GM06990 (cell line): ENCODE measurements around the gene ANAPC1.
"Not testable (repeated sequence)": the region's sequence is repeated elsewhere in the genome, so short reads cannot be mapped to it uniquely, and the experiment has no call there.

Source experiments
- DNase-seq: peaks from one replicate; pipeline ENCODE4 v3.0.0-alpha.2; 2011; ENCODE audit not compliant: insufficient read length; ENCODE audit errors: extremely low read depth
- H3K27me3 ChIP-seq: replicated peaks from 2 replicates; pipeline ENCODE4 v1.6.0; 2011; ENCODE audit warnings: low read length; ENCODE audit not compliant: control insufficient read depth, insufficient read depth
- H3K36me3 ChIP-seq: 2 replicates; pipeline ENCODE4 v1.5.1; 2011; ENCODE audit warnings: low read length; ENCODE audit not compliant: control insufficient read depth, insufficient read depth
- H3K4me3 ChIP-seq: replicated peaks from 2 replicates; pipeline ENCODE4 v1.5.1; 2011; ENCODE audit warnings: low read depth, mild to moderate bottlenecking, control low read depth, low read length

ANAPC1 gene

GRCh38 chr2:111830479-111830878 lies 53.5 kb downstream of the ANAPC1 start:
- not testable (repeated sequence) for H3K36me3 ChIP-seq, H3K4me3 ChIP-seq, H3K27me3 ChIP-seq, DNase-seq

DNA sequence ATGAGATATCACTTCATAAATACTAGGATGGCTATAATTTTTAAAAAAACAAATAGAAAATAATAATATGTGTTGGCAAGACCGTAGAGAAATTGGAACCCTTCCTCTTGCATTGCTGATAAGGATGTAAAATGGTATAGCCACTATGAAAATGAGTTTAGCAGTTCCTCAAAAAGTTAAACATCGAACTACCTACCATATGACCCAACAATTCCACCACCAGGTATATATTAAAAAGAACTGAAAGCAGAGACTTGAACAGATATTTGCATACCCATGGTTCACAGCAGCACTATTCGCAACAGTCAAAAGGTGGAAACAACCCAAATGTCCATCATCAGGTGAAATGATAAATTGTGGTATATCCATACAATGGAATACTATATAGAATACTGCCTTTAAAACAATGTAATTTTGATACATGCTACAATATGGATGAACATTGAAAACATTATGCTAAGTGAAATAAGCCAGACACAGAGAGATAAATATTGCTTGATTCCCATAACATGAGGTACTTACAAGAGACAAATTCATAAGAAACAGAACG lies 55.7 kb downstream of the ANAPC1 start:
- DNase-seq, H3K27me3 ChIP-seq, H3K36me3 ChIP-seq, H3K4me3 ChIP-seq: not testable (repeated sequence)

DNA sequence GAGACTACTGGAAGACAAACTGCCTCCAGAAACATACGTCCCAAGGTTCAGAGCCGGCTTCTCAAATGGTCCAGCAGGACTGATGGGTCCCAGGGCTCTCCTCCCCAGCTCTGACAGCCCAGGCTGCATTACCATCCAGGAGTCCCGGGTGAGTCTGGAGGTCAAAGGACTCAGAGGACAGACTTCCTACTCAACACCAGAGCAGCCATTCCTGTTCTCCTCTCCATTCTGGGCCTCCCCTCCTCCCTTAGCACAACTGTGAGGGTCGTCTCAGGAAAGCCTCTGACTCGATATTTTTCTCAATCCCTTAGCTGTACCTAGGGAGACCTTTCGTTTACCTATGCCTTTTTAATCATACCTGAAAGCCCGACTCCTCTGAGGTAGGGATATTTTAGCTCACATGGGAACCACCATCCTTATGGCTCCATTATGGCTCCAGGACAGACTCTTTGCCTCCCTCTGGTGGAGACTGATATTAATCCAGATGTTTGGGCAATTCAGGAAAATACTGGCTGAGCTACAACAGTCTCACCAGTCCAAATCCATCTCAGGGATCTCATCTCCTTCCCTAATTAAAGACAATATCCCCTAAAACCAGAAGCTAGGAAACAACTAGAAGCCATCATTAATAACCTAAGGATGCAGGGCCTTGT lies 70.9 kb downstream of the ANAPC1 start:
- H3K4me3 ChIP-seq, H3K36me3 ChIP-seq, DNase-seq, H3K27me3 ChIP-seq: not testable (repeated sequence)

- H3K27me3 ChIP-seq, H3K4me3 ChIP-seq, DNase-seq, H3K36me3 ChIP-seq: not testable (repeated sequence)
Observed at GRCh38 chr2:111790633-111791032, 93.4 kb downstream of the ANAPC1 start.

GRCh38 chr2:111784081-111784480 lies 99.9 kb downstream of the ANAPC1 start:
- H3K27me3 ChIP-seq, DNase-seq, H3K4me3 ChIP-seq, H3K36me3 ChIP-seq: not testable (repeated sequence)

GRCh38 chr2:111782195-111782594 lies 101.8 kb downstream of the ANAPC1 start:
- DNase-seq, H3K27me3 ChIP-seq, H3K36me3 ChIP-seq, H3K4me3 ChIP-seq: not testable (repeated sequence)

DNA sequence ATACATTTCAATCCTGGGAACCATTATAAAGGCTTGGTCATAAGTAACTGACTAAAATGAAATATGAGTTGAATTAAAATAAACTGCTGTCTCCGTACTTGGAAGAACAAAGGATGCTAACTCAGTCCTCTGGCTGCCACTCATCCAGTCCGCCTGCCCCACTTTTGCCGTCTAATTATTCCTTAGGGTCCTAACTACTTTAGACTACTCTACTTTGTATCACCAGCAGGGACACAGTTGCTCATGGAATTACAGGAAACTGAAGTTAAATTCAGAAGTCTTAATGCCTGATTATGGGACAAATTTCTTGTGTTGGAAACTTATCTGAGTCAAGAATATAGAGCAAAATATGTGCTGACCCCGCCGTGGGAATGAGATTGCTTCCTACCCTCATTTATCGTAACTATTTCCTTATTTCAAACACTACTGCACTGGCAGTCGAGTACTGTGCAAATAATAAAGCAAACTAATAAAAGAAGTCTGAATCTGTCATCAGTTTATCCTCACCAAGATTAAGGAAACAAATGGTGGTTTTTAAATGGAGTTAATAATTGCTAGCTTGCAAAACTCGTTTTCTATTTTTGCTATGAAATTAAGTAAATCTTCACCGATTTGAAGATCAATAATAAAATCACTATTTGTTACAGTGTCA lies 102.4 kb downstream of the ANAPC1 start:
- H3K36me3 ChIP-seq, H3K27me3 ChIP-seq, DNase-seq, H3K4me3 ChIP-seq: not testable (repeated sequence)

DNA sequence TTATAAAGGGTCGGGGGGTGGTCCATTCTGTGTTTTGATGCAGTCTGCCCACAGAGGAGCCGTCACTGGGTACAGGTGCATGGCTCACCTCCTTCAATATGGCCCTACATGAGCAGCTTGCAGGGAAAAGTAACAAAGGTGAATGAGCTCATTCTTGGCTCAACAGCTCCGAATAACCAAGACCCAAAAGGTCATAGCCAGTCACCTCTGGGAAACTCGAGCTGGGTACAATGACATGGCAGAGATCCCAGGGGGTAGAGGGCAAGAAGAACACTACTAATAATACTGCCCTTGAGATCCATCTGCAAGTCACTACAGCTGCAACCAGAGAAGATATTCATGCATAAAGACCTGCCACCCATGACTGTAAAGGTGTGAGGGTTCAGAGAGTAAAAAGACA lies 106.8 kb downstream of the ANAPC1 start:
- H3K4me3 ChIP-seq, DNase-seq, H3K36me3 ChIP-seq, H3K27me3 ChIP-seq: not testable (repeated sequence)

DNA sequence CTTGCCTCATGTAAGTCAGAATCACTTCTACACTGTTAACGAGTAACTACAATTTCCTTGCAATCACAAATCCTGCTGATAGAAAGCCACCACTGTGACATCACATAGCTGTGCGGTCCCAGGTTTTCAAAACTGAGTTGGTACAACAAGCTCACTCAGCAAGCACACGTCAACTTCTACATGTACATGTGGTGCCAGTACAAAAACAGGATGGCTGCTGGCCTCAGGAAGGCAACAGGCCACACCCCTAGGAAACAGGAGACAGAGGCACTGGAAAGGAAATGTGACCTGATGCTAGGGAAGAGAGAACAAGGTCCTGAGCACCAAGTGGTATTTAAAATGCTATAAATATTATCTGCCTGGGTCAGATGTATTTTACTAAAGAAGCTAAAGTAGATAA lies 107.7 kb downstream of the ANAPC1 start:
- H3K4me3 ChIP-seq, H3K27me3 ChIP-seq, H3K36me3 ChIP-seq, DNase-seq: not testable (repeated sequence)

DNA sequence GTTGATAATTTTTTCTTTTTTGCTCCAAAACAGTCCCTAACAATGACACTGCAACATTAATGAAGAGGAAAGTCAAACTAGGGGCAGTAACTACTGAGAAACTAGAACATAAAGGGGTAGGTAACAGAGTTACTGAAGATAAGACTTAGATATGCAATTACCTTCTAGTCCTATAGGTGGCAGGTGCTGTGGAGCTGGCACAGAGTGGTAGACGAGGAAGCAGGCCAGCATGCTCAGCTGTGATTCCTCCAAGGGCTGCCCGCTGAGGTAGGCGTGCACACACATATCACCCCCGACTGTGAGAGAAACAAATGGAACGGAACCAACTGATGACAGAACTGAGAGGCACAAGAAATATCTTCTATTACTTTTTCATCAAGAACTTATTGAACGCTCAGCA lies 111.8 kb downstream of the ANAPC1 start:
- not testable (repeated sequence) for DNase-seq, H3K4me3 ChIP-seq, H3K36me3 ChIP-seq

GRCh38 chr2:111770916-111771658 lies 112.9 kb downstream of the ANAPC1 start:
- not testable (repeated sequence) for H3K36me3 ChIP-seq, H3K4me3 ChIP-seq, DNase-seq, H3K27me3 ChIP-seq

More for the DNA sequence above, 111.8 kb downstream of the ANAPC1 start:
- not testable (repeated sequence) for H3K27me3 ChIP-seq

- DNase-seq, H3K27me3 ChIP-seq, H3K4me3 ChIP-seq, H3K36me3 ChIP-seq: not testable (repeated sequence)
Observed at GRCh38 chr2:111768266-111769190, 115.5 kb downstream of the ANAPC1 start.

DNA sequence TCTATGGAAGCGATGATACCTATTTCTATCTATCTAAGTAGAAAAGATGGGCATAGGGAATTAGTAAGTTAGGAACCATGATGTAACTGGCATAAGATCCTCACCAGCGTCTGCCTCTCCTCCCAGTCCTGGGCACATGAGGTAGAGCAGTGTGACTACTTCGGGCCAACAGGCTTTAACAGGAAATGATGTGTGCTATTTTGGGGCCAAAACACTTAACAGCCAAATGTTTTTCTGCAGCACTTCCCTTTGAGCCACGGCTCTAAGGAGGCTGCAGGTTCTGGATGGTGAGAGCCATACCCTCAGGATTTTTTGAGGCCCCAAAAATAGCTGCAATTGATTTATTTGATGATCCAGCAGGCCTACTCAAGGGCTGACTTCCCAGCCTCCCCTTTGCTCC lies 116.9 kb downstream of the ANAPC1 start:
- H3K27me3 ChIP-seq, H3K4me3 ChIP-seq, DNase-seq, H3K36me3 ChIP-seq: not testable (repeated sequence)
